Effector memory CD4-positive, alpha-beta T cell (primary cell): Measurements from ENCODE around the gene TMSB10.
"Not testable (repeated sequence)": the region's sequence is repeated elsewhere in the genome, so short reads cannot be mapped to it uniquely, and the experiment has no call there.

Source experiments
- DNase-seq, 3 donors: peaks; one replicate each; pipeline ENCODE4 v3.0.0-alpha.2; 2020
- H3K27ac ChIP-seq: 2 replicates; pipeline ENCODE4 v1.7.0; 2013; ENCODE audit warnings: mild to moderate bottlenecking, low read length, moderate library complexity; ENCODE audit not compliant: insufficient read depth, poor library complexity, severe bottlenecking
- H3K27me3 ChIP-seq: replicated peaks from 2 replicates; pipeline ENCODE4 v1.7.0; 2013; ENCODE audit warnings: mild to moderate bottlenecking, low read length; ENCODE audit not compliant: insufficient read depth, control insufficient read depth, poor library complexity, severe bottlenecking
- H3K36me3 ChIP-seq: 2 replicates; pipeline ENCODE4 v1.7.0; 2013; ENCODE audit warnings: mild to moderate bottlenecking, low read length, moderate library complexity; ENCODE audit not compliant: control insufficient read depth, insufficient read depth
- H3K4me1 ChIP-seq: 2 replicates; pipeline ENCODE4 v1.7.0; 2013; ENCODE audit warnings: low read length, mild to moderate bottlenecking; ENCODE audit not compliant: control insufficient read depth, insufficient read depth, poor library complexity, severe bottlenecking
- H3K4me3 ChIP-seq: 2 replicates; pipeline ENCODE4 v1.7.0; 2013; ENCODE audit warnings: low read length, low read depth, mild to moderate bottlenecking; ENCODE audit not compliant: insufficient read depth, poor library complexity, severe bottlenecking
- H3K9me3 ChIP-seq: 2 replicates; pipeline ENCODE4 v1.7.0; 2013; ENCODE audit warnings: mild to moderate bottlenecking, low read length, moderate library complexity; ENCODE audit not compliant: control insufficient read depth

TMSB10 gene

DNA sequence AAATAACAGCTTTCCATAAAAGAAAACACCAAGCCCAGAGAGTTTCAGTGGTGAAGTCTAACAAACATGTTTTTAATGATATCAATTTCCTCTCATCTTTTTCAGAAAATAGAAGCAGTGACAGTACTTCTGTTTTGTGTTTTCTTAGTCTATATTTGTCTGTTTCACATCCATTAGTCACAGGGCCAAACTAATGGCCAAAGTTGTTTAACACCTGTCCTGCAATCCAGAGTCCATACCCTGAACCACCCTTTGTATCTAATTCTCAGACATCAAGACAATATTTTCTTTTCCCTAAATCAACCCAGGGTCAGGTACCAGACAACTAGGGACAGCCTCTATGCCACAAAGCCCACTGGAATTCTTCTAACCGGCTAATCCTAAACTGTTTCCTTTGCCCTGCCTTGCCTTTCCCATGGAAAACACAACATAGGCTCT, 25.9 kb downstream of the TMSB10 start:
- Histone ChIP-seq H3K9me3 (no peaks in the 10 kb centered on the region), H3K27me3 (no peaks in the 10 kb centered on the region), H3K36me3 (no peaks in the 10 kb centered on the region), H3K4me1 (peaks cover 9% of the 10 kb centered on the region), H3K4me3 (no peak overlapping the region), H3K27ac (no peak overlapping the region)
- no peak for DNase-seq

DNA sequence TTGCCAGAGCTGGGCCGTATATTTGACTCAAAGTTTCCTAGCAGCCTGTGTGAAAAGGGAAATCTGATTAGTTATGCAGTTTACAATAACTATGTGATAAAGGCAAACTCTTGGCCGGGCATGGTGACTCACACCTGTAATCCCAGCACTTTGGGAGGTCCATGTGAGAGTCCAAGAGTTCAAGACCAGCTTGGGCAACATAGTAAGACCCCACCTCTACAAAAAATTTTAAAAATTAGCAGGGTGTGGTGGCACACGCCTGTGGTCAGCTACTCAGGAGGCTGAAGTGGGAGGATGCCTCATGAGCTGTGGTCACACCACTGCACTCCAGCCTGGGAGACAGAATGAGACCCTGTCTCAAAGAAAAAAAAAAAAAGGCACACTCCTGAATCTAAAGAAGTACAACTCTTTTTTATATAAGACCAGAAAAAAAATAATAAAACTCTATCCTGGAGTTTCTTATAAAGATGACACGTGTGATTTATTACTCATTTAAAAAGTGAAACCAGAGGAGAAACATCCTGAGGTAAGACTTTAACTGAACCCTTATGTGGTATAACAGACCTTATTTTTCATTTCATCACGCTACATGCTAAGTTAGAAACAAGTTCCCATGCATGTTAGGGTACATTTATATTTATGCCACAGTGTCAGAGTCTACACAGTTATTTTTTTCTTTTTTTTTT, 32.9 kb downstream of the TMSB10 start:
- DNase-seq, result peak in 1 of 3 donors; percentile 6
- peaks cover 12% of the 10 kb centered on the region for H3K4me1 ChIP-seq
- H3K36me3 ChIP-seq, result peaks cover 3% of the 10 kb centered on the region
- H3K27me3 ChIP-seq, result no peaks in the 10 kb centered on the region
- peak overlapping the region; percentile 20 for H3K4me3 ChIP-seq
- H3K27ac ChIP-seq, result peak overlapping the region; percentile 85
- H3K9me3 ChIP-seq, result no peaks in the 10 kb centered on the region

DNA sequence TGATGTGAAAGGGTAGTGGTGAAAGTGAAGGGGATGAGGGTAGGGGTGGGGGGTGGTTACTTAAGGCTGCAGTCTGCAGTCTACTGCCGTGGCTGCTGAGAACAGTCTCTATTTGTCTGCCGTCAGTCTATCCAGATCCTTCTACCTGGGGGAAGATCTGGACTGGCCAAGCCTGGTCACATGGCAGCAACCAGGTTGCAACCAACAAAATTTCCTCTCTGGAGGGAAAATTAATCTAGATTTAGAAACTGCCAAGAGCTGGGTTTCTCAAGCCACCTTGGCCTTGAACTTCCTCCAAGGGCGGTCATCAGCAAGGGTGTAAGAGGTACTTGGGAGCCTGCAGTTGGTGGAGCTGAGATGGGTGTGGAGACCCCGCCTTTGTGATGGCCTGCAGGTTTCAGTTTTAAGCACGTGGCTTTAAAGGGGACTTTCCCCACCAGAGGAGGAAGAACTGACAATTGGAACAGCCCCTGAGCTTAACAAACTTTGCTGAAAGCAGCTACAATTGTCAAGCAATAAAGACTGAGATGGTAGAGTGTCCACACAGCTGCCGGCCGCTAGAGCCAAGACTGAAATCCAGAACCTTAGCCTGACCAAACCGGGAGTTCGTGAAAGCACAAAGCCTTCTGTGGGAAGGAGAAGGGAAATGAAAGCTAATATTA, 34.1 kb downstream of the TMSB10 start:
- peak; percentile 52 to 71 (median 63) for DNase-seq
- Histone ChIP-seq H3K27me3 (no peaks in the 10 kb centered on the region), H3K27ac (peak overlapping the region; percentile 85), H3K4me1 (peaks cover 12% of the 10 kb centered on the region), H3K4me3 (peak overlapping the region; percentile 16), H3K36me3 (peaks cover 4% of the 10 kb centered on the region), H3K9me3 (no peaks in the 10 kb centered on the region)

DNA sequence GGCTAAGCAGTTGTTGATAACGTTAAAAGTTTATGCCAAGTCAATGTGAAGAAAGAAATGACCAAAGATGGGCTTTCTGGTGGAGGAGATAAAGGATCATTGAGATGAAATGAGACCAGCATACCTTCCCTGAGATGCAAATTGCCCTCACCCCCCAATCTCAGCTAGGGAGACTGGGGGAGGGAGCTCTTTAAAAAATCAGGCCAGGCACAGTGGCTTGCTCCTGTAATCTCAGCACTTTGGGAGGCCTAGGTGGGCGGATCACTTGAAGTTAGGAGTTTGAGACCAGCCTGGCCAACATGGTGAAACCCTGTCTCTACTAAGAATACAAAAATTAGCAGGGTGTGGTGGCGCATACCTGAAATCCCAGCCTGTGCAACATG, 34.6 kb downstream of the TMSB10 start:
- no peaks in the 10 kb centered on the region for H3K27me3 ChIP-seq
- H3K27ac ChIP-seq, result peak overlapping the region; percentile 85
- peaks cover 12% of the 10 kb centered on the region for H3K4me1 ChIP-seq
- H3K4me3 ChIP-seq, result peak overlapping the region; percentile 16
- no peak for DNase-seq
- no peaks in the 10 kb centered on the region for H3K9me3 ChIP-seq
- peaks cover 4% of the 10 kb centered on the region for H3K36me3 ChIP-seq

DNA sequence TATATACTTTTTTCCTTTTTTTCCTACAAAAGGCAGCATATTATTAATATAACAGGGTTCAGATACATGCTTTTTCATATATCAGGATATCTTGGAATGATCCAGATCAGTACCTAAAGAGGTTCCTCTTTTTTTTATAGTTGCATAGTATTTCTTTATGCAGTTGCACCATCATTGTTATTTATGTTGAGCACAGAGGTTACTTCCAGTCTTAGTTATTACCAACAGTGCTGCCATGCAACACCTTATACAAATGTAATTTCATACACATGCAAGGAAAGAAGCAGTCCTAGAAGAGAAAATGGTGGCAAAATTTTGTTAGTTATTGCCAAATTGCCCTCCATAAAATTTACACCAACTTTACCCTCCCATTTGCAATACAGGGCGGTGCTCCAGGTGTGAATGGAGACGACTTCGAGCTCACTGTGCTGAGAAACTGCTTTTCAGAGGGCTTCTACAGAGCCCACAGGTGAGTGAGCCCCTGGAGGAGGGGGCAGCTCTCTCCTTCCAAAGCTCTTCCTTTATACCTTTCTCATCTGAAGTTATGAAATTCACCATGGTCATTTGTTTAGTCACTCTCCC, 35.5 kb downstream of the TMSB10 start:
- Histone ChIP-seq H3K9me3 (no peaks in the 10 kb centered on the region), H3K4me1 (peaks cover 15% of the 10 kb centered on the region), H3K27me3 (no peaks in the 10 kb centered on the region), H3K4me3 (no peak overlapping the region), H3K36me3 (peaks cover 4% of the 10 kb centered on the region), H3K27ac (no peak overlapping the region)
- DNase-seq, result no peak

DNA sequence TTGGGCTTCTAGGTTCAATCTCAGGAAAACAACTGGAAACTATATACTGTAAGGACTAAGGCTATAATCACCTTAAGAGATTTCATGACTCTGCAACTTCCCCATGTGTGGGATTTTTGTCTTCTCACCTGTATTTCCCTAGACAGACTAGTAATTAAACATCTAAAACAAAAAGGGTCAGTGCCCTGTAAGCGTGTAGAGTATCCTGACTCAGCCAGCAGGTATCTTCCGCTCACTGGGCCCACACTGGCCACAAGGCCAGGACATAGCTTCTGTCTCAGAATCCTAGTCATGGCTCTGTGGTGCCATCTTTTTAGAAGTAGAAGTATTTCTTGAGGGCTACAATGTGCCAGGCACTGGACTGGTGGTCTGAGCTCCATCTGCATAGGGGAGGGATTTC, 36.7 kb downstream of the TMSB10 start:
- no peak overlapping the region for H3K27ac ChIP-seq
- no peaks in the 10 kb centered on the region for H3K27me3 ChIP-seq
- DNase-seq, result no peak
- peaks cover 4% of the 10 kb centered on the region for H3K36me3 ChIP-seq
- no peak overlapping the region for H3K4me3 ChIP-seq
- H3K4me1 ChIP-seq, result peaks cover 24% of the 10 kb centered on the region
- no peaks in the 10 kb centered on the region for H3K9me3 ChIP-seq

DNA sequence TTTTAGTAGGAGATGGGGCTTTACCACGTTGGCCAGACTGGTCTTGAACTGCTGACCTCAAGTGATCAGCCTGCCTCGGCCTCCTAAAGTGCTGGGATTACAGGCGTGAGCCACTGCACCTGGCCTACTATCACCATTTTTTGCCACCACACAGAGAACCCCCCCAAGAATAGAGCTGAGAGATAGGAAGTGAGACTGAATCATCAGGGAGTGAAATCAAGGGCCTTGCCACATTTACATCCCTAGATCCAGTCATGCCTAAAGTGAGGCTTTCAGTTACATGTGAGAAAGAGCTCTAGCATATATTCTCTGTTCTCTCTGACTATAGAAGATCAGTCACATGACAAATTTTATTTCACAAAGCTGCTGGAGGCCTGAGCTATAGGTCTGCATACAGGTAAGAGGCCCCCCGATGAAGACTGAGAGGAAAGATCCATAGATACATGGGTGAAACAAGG, 37.5 kb downstream of the TMSB10 start:
- peaks cover 4% of the 10 kb centered on the region for H3K36me3 ChIP-seq
- no peaks in the 10 kb centered on the region for H3K9me3 ChIP-seq
- H3K27me3 ChIP-seq, result no peaks in the 10 kb centered on the region
- H3K4me1 ChIP-seq, result peaks cover 24% of the 10 kb centered on the region
- H3K27ac ChIP-seq, result no peak overlapping the region
- no peak overlapping the region for H3K4me3 ChIP-seq
- no peak for DNase-seq

DNA sequence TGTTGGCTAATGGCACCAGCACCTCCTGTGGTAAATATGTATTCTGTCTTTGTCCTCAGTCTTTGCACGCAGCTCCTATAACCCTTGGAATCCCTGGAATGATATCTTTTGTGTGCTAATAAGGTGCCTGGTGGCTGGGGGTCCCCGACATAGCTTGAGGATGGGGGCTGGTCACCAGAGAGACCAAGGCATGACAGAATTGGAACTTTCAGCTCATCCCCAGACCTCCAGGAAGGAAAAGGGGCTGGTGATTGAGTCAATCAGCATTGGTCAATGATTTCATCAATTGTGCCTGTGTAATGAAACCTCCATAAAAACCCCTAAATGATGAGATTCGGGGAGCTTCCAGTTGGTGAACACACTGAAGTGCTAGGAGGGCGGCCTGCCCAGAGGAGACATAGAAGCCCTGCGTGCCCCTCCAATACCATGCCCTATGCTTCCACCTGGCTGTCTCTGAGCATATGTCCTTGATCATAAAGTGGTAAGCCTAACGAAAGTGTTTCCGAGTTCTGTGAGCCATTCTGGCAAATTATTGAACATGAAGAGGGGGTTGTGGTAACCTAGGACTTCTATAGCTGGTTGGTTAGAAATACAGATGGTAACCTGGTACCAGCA, 38.9 kb downstream of the TMSB10 start:
- no peak overlapping the region for H3K27ac ChIP-seq
- no peak for DNase-seq
- no peaks in the 10 kb centered on the region for H3K9me3 ChIP-seq
- no peaks in the 10 kb centered on the region for H3K27me3 ChIP-seq
- H3K4me1 ChIP-seq, result peaks cover 19% of the 10 kb centered on the region
- peaks cover 4% of the 10 kb centered on the region for H3K36me3 ChIP-seq
- H3K4me3 ChIP-seq, result no peak overlapping the region

DNA sequence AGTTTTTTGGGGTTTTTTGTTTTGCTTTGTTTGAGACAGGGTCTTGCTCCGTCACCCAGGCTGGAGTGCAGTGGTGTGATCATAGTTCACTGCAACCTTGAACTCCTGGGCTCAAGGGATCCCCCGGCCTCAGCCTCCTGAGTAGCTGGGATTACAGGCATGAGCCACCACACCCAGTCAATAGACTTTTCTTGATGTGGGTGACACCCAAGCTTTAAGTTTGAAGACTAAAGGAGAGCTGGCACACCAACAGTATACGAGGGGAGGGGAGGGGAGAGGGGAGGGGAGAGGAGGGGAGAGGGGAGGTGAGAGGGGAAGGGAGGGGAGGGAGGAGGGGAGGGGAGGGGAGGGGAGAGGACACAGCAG, 40.4 kb downstream of the TMSB10 start:
- peak overlapping the region; percentile 67 for H3K27ac ChIP-seq
- not testable (repeated sequence) for H3K27me3 ChIP-seq, H3K4me3 ChIP-seq, H3K9me3 ChIP-seq, H3K36me3 ChIP-seq, DNase-seq
- H3K4me1 ChIP-seq, result peaks cover 13% of the 10 kb centered on the region
